HG03342 (cell line): ENCODE measurements around the gene PTPRM.

ENCODE experiments used
- ATAC-seq: cut with Tn5 transposase; IDR thresholded peaks from one replicate; pipeline ENCODE4 v1.9.1; 2021; ENCODE audit warnings: mild to moderate bottlenecking, moderate library complexity; ENCODE audit not compliant: unreplicated experiment

Gene PTPRM

GRCh38 chr18:8197499-8197898, 630.4 kb downstream of the PTPRM start:
- ATAC-seq: no peak

GRCh38 chr18:8207996-8208395, 640.9 kb downstream of the PTPRM start:
- ATAC-seq: no peak

GRCh38 chr18:8208716-8209115, 641.6 kb downstream of the PTPRM start:
- ATAC-seq: no peak

GRCh38 chr18:8212896-8213780, 646.0 kb downstream of the PTPRM start:
- no peak for ATAC-seq

GRCh38 chr18:8215741-8216140, 648.6 kb downstream of the PTPRM start:
- no peak for ATAC-seq

GRCh38 chr18:8217051-8217564, 650.0 kb downstream of the PTPRM start:
- no peak for ATAC-seq

- ATAC-seq: no peak
Measured at GRCh38 chr18:8218197-8218596, 651.1 kb downstream of the PTPRM start.

GRCh38 chr18:8221452-8221851, 654.3 kb downstream of the PTPRM start:
- no peak for ATAC-seq

- no peak for ATAC-seq
Measured at GRCh38 chr18:8224576-8224975, 657.5 kb downstream of the PTPRM start.

- ATAC-seq: no peak
Measured at GRCh38 chr18:8229040-8229439, 661.9 kb downstream of the PTPRM start.

- ATAC-seq: no peak
Measured at GRCh38 chr18:8229787-8230186, 662.7 kb downstream of the PTPRM start.

- no peak for ATAC-seq
Measured at GRCh38 chr18:8231316-8231715, 664.2 kb downstream of the PTPRM start.

- no peak for ATAC-seq
Measured at GRCh38 chr18:8232791-8233190, 665.7 kb downstream of the PTPRM start.

GRCh38 chr18:8235894-8236293, 668.8 kb downstream of the PTPRM start:
- ATAC-seq: no peak

GRCh38 chr18:8238507-8238906, 671.4 kb downstream of the PTPRM start:
- ATAC-seq: no peak

GRCh38 chr18:8241731-8242130, 674.6 kb downstream of the PTPRM start:
- no peak for ATAC-seq

GRCh38 chr18:8242151-8242696, 675.1 kb downstream of the PTPRM start:
- no peak for ATAC-seq

- no peak for ATAC-seq
Measured at GRCh38 chr18:8247700-8248099, 680.6 kb downstream of the PTPRM start.

GRCh38 chr18:8248576-8248975, 681.5 kb downstream of the PTPRM start:
- no peak for ATAC-seq

GRCh38 chr18:8249811-8250210, 682.7 kb downstream of the PTPRM start:
- no peak for ATAC-seq

- ATAC-seq: no peak
Measured at GRCh38 chr18:8252371-8252770, 685.3 kb downstream of the PTPRM start.

GRCh38 chr18:8253944-8254343, 686.8 kb downstream of the PTPRM start:
- ATAC-seq: no peak
